Endothelial cell of coronary artery (primary cell): Measurements from ENCODE around the gene DENR. TPM values are rescaled to one million over a fixed set of nuclear protein-coding genes. Genes with fewer than 3 reads are reported as not detected.

Experiments used
- total RNA-seq: library from RNA; depleted of rRNA; stranded (reverse); fragments of >200 nt; gene quantifications from 2 replicates; pipeline ENCODE4 v1.2.3, GENCODE V29; 2014

The DENR gene
- 34.2 and 41.2 TPM in 2 replicates for total RNA-seq

GRCh38 chr12:122752464-122753318 is at the start of gene DENR:
DENR (plus strand) TSS chr12:122752824; CDS start chr12:122753702, 878 bp downstream.

GRCh38 chr12:122702890-122703611 is 49.6 kb upstream of the DENR start, which contains the start of gene HCAR2:
HCAR2 (minus strand) TSS chr12:122703357; CDS start chr12:122703283, 74 bp downstream.

GRCh38 chr12:122716658-122717057 is 36.0 kb upstream of the DENR start, which contains the start of gene HCAR3:
HCAR3 (minus strand) TSS chr12:122716811; CDS start chr12:122716737, 74 bp downstream.

GRCh38 chr12:122730215-122731014 is 22.2 kb upstream of the DENR start, which contains the start of gene HCAR1:
HCAR1 (minus strand) TSS chr12:122730844; CDS start chr12:122730339, 505 bp downstream.

Other genes starting within 250 kb of the DENR start
- gene RSRC2, start 225.9 kb upstream of the DENR start, total RNA-seq, result 42.7 and 44.6 TPM in 2 replicates
- gene KNTC1, start 225.6 kb upstream of the DENR start, total RNA-seq, result 16.9 and 22.7 TPM in 2 replicates
- gene HCAR2, start 49.5 kb upstream of the DENR start, total RNA-seq, result not detected in 2 replicates
- gene HCAR3, start 36.0 kb upstream of the DENR start, total RNA-seq, result not detected in 2 replicates
- gene HCAR1, start 22.0 kb upstream of the DENR start, total RNA-seq, result under 0.01 TPM in 2 replicates
- 0.36 and 0.38 TPM in 2 replicates for gene CCDC62, start 21.7 kb downstream of the DENR start, total RNA-seq
- 117 and 123 TPM in 2 replicates for gene HIP1R, start 82.6 kb downstream of the DENR start, total RNA-seq
- 13.6 and 13.8 TPM in 2 replicates for gene VPS37B, start 143.3 kb downstream of the DENR start, total RNA-seq
- 9.5 and 10.3 TPM in 2 replicates for gene ABCB9, start 213.6 kb downstream of the DENR start, total RNA-seq
- 9.3 and 12.1 TPM in 2 replicates for gene OGFOD2, start 222.4 kb downstream of the DENR start, total RNA-seq
- 213 and 245 TPM in 2 replicates for gene ARL6IP4, start 227.9 kb downstream of the DENR start, total RNA-seq